Measurements from ENCODE around the gene OR4B1. TPM values are rescaled to one million over a fixed set of nuclear protein-coding genes. Genes with fewer than 3 reads are reported as not detected.
"Not testable (repeated sequence)": the region's sequence is repeated elsewhere in the genome, so short reads cannot be mapped to it uniquely, and the experiment has no call there.

Gene OR4B1, protein sequence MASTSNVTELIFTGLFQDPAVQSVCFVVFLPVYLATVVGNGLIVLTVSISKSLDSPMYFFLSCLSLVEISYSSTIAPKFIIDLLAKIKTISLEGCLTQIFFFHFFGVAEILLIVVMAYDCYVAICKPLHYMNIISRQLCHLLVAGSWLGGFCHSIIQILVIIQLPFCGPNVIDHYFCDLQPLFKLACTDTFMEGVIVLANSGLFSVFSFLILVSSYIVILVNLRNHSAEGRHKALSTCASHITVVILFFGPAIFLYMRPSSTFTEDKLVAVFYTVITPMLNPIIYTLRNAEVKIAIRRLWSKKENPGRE
- polyA plus RNA-seq = not detected

- Mint-ChIP-seq H3K27me3 (no peaks in the 10 kb centered on the region), H3K4me3 (no peak within 1 kb of the TSS), H3K36me3 (peaks cover 2% of the 10 kb centered on the region), H3K27ac (no peak within 1 kb of the TSS), H3K4me1 (no peaks in the 10 kb centered on the region), H3K9me3 (no peaks in the 10 kb centered on the region)
Observed at GRCh38 chr11:48216510-48216909, at the start of gene OR4B1. OR4B1 (plus strand) TSS chr11:48216810; CDS start chr11:48216810, 0 bp downstream.

- Mint-ChIP-seq H3K4me1 (peaks cover 0 to 11% (median 8%) of the 10 kb centered on the region in 3 donors), H3K9me3 (no peaks in the 10 kb centered on the region), H3K4me3 (no peak overlapping the region), H3K27me3 (no peaks in the 10 kb centered on the region), H3K36me3 (peaks cover 7% of the 10 kb centered on the region), H3K27ac (no peak overlapping the region)
Observed at GRCh38 chr11:48167380-48167779, 49.2 kb upstream of the OR4B1 start.

DNA sequence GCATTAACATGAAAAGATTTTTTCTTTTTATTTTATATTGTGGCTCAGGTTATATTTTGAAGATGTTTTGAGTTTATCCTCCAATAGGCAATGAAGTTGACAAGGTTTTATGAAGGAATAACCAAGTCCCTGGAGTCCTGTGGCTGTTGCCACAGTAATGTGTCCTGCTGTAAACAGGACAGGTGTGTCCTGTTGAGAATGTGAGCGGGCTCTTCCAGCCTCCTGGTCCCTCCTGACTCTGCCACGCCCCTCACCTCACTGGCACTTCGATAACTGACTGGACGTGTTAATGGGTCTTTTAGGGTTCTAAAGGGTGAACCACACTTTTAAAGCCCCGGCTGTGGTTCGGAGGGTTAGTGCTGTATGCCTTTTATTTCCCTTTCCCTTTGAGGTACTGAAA lies 47.8 kb upstream of the OR4B1 start:
- Mint-ChIP-seq H3K27ac (no peak overlapping the region), H3K36me3 (peaks cover 5% of the 10 kb centered on the region), H3K4me3 (no peak overlapping the region), H3K4me1 (peaks cover 0 to 12% (median 8%) of the 10 kb centered on the region in 3 donors), H3K27me3 (no peaks in the 10 kb centered on the region), H3K9me3 (no peaks in the 10 kb centered on the region)

- peaks cover 0 to 12% (median 8%) of the 10 kb centered on the region in 3 donors for H3K4me1 Mint-ChIP-seq
- H3K9me3 Mint-ChIP-seq = no peaks in the 10 kb centered on the region
- H3K27me3 Mint-ChIP-seq = no peaks in the 10 kb centered on the region
- H3K36me3 Mint-ChIP-seq = peaks cover 5% of the 10 kb centered on the region
- H3K27ac Mint-ChIP-seq = no peak overlapping the region
- no peak overlapping the region for H3K4me3 Mint-ChIP-seq
Observed at GRCh38 chr11:48169259-48169658, 47.4 kb upstream of the OR4B1 start.

GRCh38 chr11:48169717-48170116 lies 46.9 kb upstream of the OR4B1 start:
- Mint-ChIP-seq H3K36me3 (peaks cover 5% of the 10 kb centered on the region), H3K27me3 (no peaks in the 10 kb centered on the region), H3K4me3 (no peak overlapping the region)

DNA sequence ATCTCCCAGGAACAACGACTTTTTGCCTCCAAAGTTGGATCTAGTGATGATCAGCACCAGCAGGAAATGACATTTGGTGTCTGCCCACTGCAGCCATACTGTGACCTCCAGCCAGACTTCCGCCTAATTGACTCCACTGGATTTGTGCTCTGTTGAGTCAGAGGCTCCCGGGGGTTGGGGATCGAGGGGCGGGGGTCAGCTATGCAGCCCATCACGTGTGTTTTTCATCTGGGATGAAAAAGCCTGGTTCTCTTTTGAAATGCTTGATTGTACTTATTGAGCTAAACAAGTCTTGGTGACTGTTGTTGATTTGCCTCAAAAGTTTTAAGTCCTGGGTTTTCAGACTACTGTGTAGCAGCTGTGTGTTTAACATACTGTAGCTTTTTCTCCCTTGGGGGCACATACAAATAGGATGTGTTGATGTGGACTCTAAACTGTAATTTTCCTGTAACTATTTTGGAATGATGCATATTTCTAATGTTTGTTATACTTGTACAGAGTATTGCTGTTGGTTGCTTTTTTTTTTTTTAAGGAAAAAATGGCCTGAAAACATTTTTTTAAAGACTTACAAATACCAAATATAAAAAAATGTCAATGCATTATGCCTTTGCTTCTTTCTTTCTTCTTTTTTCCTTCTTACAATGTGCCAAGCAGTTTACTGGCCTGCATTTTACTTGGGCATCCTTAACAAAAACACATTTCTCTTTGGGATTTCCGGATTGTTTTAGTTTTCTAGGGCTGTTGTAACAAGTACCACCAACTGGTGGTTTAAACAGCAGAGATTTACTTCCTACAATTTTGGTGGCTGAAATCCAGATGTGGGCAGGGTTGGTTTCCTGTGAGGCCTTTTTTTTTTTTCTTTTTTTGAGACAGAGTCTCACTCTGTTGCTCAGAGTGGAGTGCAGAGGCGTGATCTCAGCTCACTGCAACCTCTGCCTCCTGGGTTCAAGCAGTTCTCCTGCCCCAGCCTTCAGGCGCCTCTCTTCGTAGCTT lies 46.1 kb upstream of the OR4B1 start:
- Mint-ChIP-seq H3K36me3 (peaks cover 5% of the 10 kb centered on the region), H3K4me1 (peaks cover 0 to 14% (median 8%) of the 10 kb centered on the region in 3 donors), H3K27me3 (no peaks in the 10 kb centered on the region), H3K4me3 (no peak overlapping the region), H3K27ac (no peak overlapping the region), H3K9me3 (no peaks in the 10 kb centered on the region)

More at GRCh38 chr11:48169717-48170116, 46.9 kb upstream of the OR4B1 start:
- Mint-ChIP-seq H3K27ac (peak overlapping the region in 1 of 3 donors; percentile 73), H3K9me3 (no peaks in the 10 kb centered on the region), H3K4me1 (peaks cover 0 to 12% (median 8%) of the 10 kb centered on the region in 3 donors)

- Mint-ChIP-seq H3K9me3 (no peaks in the 10 kb centered on the region), H3K4me1 (peaks cover 0 to 15% (median 8%) of the 10 kb centered on the region in 3 donors), H3K27ac (no peak overlapping the region), H3K4me3 (peak overlapping the region in 1 of 4 donors; percentile 16), H3K27me3 (no peaks in the 10 kb centered on the region), H3K36me3 (peaks cover 2% of the 10 kb centered on the region)
Observed at GRCh38 chr11:48172818-48173609, 43.6 kb upstream of the OR4B1 start.

DNA sequence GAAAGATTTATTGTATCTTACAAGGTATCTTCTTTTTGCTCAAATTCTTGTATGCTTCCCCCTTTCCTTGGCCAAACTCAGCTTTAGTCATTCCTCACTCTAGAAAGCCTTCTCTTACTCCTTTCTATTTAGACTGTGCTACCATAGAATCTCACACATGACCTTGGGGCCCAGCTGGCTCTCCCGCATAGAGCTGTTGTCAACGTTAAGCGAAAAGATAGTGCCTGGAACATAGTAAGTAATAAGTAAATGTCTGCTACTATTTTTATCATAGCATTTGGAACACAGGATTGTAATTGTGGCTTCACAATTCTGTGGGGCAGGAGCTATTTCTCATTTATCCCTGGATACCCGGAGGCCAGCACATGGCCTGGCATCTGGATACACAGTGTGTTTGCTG lies 38.9 kb upstream of the OR4B1 start:
- peaks cover 0 to 4% (median 0%) of the 10 kb centered on the region in 3 donors for H3K4me1 Mint-ChIP-seq
- no peak overlapping the region for H3K4me3 Mint-ChIP-seq
- peaks cover 0 to 3% (median 0%) of the 10 kb centered on the region in 3 donors for H3K9me3 Mint-ChIP-seq
- no peak overlapping the region for H3K27ac Mint-ChIP-seq
- H3K27me3 Mint-ChIP-seq = no peaks in the 10 kb centered on the region
- H3K36me3 Mint-ChIP-seq = no peaks in the 10 kb centered on the region

- H3K36me3 Mint-ChIP-seq = no peaks in the 10 kb centered on the region
- peak overlapping the region in 1 of 3 donors; percentile 67 for H3K27ac Mint-ChIP-seq
- no peaks in the 10 kb centered on the region for H3K4me1 Mint-ChIP-seq
- no peaks in the 10 kb centered on the region for H3K27me3 Mint-ChIP-seq
- no peak overlapping the region for H3K4me3 Mint-ChIP-seq
- peaks cover 0 to 3% (median 0%) of the 10 kb centered on the region in 3 donors for H3K9me3 Mint-ChIP-seq
Observed at GRCh38 chr11:48180627-48181026, 36.0 kb upstream of the OR4B1 start.

- H3K36me3 Mint-ChIP-seq = no peaks in the 10 kb centered on the region
- H3K4me1 Mint-ChIP-seq = no peaks in the 10 kb centered on the region
- no peak overlapping the region for H3K4me3 Mint-ChIP-seq
- peak overlapping the region in 1 of 3 donors; percentile 67 for H3K27ac Mint-ChIP-seq
- H3K27me3 Mint-ChIP-seq = no peaks in the 10 kb centered on the region
- H3K9me3 Mint-ChIP-seq = peaks cover 0 to 3% (median 0%) of the 10 kb centered on the region in 3 donors
Observed at GRCh38 chr11:48182860-48183526, 33.6 kb upstream of the OR4B1 start.

GRCh38 chr11:48184452-48184851 lies 32.2 kb upstream of the OR4B1 start:
- H3K9me3 Mint-ChIP-seq = peaks cover 0 to 5% (median 0%) of the 10 kb centered on the region in 3 donors
- no peak overlapping the region for H3K27ac Mint-ChIP-seq
- no peaks in the 10 kb centered on the region for H3K4me1 Mint-ChIP-seq
- H3K36me3 Mint-ChIP-seq = no peaks in the 10 kb centered on the region
- H3K4me3 Mint-ChIP-seq = no peak overlapping the region
- H3K27me3 Mint-ChIP-seq = no peaks in the 10 kb centered on the region

DNA sequence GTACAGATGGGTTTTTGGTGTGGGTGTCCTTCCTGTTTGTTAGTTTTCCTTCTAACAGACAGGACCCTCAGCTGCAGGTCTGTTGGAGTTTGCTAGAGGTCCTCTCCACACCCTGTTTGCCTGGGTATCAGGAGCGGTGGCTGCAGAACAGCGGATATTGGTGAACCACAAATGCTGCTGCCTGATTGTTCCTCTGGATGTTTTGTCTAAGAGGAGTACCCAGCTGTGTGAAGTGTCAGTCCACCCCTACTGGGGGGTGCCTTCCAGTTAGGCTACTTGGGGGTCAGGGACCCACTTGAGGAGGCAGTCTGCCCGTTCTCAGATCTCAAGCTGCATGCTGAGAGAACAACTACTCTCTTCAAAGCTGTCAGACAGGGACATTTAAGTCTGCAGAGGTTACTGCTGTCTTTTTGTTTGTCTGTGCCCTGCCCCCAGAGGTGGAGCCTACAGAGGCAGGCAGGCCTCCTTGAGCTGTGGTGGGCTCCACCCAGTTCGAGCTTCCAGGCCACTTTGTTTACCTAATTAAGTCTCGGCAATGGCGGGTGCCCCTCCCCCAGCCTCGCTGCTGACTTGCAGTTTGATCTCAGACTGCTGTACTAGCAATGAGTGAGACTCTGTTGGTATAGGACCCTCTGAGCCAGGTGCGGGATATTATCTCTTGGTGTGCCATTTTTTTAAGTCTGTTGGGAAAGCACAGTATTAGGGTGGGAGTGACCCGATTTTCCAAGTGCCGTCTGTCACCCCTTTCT lies 25.5 kb upstream of the OR4B1 start:
- not testable (repeated sequence) for H3K27ac Mint-ChIP-seq, H3K9me3 Mint-ChIP-seq, H3K4me3 Mint-ChIP-seq, H3K36me3 Mint-ChIP-seq, H3K4me1 Mint-ChIP-seq
- H3K27me3 Mint-ChIP-seq = peaks cover 14% of the 10 kb centered on the region

DNA sequence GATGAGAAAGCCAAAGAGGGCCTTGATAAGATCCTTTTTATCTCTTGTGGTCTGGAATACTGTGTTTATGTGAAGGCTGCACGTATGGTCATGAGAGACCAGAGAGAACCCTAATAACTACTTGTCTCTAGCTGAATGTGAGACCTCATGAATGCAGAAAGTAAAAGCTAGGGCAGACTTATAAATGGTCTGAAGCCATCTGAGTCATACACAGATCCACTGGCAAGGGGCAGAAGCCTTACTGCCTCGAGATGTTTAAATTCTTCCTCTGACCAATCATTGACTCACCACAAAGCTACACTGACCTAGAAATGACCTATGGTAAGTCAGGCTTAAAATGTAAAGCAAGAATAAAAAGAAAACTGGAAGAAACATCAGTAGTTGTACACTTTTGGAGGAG lies 22.7 kb upstream of the OR4B1 start:
- Mint-ChIP-seq H3K9me3 (peaks cover 12 to 17% (median 14%) of the 10 kb centered on the region in 3 donors), H3K4me1 (no peaks in the 10 kb centered on the region), H3K27me3 (peaks cover 17% of the 10 kb centered on the region), H3K27ac (no peak overlapping the region), H3K36me3 (peaks cover 7% of the 10 kb centered on the region), H3K4me3 (no peak overlapping the region)
